ENCODE results near the gene POR.

DNA sequence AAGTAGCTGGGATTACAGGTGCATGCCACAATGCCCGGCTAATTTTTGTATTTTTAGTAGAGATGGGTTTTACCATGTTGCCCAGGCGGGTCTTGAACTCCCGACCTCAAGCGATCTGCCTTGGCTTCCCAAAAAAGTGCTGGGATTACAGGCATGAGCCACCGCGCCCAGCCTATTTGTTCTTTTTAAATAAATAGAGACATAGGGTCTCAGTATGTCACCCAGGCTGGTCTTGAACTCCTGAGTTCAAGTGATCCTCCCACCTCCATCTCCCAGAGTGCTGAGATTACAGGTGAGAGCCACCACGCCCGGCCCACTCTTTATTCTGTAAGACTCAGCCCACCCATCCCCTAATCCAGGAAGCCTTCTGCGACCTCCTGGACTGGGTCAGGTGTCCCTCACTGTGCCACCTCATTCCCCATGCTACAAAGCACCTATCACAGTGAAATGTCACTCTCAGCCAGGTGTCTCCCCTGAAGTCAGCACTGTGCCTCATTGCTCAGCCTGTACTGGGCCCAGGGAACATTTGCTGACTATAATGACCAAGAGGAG is 76.7 kb downstream of the POR start:
- TF ChIP-seq JUND (IDR thresholded peaks at IDR 0.05): no peak
- TF ChIP-seq, protein P1, sequence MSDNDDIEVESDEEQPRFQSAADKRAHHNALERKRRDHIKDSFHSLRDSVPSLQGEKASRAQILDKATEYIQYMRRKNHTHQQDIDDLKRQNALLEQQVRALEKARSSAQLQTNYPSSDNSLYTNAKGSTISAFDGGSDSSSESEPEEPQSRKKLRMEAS (IDR thresholded peaks at IDR 0.05; ENCODE audit: low read depth): no peak
